Neural progenitor cell (in vitro differentiated cells): ENCODE measurements around the gene NCKAP5. TPM values are rescaled to one million over a fixed set of nuclear protein-coding genes. Genes with fewer than 3 reads are reported as not detected.

ENCODE experiments used
- DNase-seq: peaks from one replicate; pipeline ENCODE4 v3.0.0-alpha.2; 2016; ENCODE audit warnings: low spot score
- H2AFZ ChIP-seq: fragments of 200-600 bp; sonication (generic); replicated peaks from 2 replicates; pipeline ENCODE4 v1.6.1; 2016; ENCODE audit warnings: antibody characterized with exemption
- H3F3A ChIP-seq: fragments of 200-600 bp; sonication (generic); 2 replicates; pipeline ENCODE4 v1.6.1; 2016; ENCODE audit warnings: antibody characterized with exemption, low read depth
- H3K27ac ChIP-seq: fragments of 200-600 bp; sonication (generic); 2 replicates; pipeline ENCODE4 v1.5.1; 2016; ENCODE audit warnings: mild to moderate bottlenecking
- H3K27me3 ChIP-seq: fragments of 200-600 bp; sonication (generic); 2 replicates; pipeline ENCODE4 v1.6.1; 2016; ENCODE audit warnings: mild to moderate bottlenecking, moderate library complexity
- H3K36me3 ChIP-seq: fragments of 200-600 bp; sonication (generic); 2 replicates; pipeline ENCODE4 v1.5.1; 2016
- H3K4me1 ChIP-seq: fragments of 200-600 bp; sonication (generic); 2 replicates; pipeline ENCODE4 v1.6.1; 2016; ENCODE audit warnings: mixed run types
- H3K4me2 ChIP-seq: fragments of 200-600 bp; sonication (generic); 2 replicates; pipeline ENCODE4 v1.6.1; 2016
- H3K4me3 ChIP-seq: fragments of 200-600 bp; sonication (generic); 2 replicates; pipeline ENCODE4 v1.5.1; 2016
- H3K79me2 ChIP-seq: fragments of 200-600 bp; sonication (generic); 2 replicates; pipeline ENCODE4 v1.6.1; 2016; ENCODE audit warnings: low read depth
- H3K9ac ChIP-seq: fragments of 200-600 bp; sonication (generic); 2 replicates; pipeline ENCODE4 v1.6.1; 2016
- H3K9me3 ChIP-seq: fragments of 200-600 bp; sonication (generic); 2 replicates; pipeline ENCODE4 v1.5.1; 2016; ENCODE audit warnings: low read depth
- H4K20me1 ChIP-seq: fragments of 200-600 bp; sonication (generic); 2 replicates; pipeline ENCODE4 v1.6.1; 2016; ENCODE audit warnings: low read depth
- H3K27ac Mint-ChIP-seq: 3 replicates; pipeline ENCODE4 v1.8.0; 2021; ENCODE audit warnings: mixed read lengths
- H3K27me3 Mint-ChIP-seq: 2 replicates; pipeline ENCODE4 v1.8.0; 2022; ENCODE audit warnings: low read depth, mild to moderate bottlenecking, inconsistent platforms, moderate library complexity, mixed read lengths; ENCODE audit not compliant: insufficient read depth
- H3K36me3 Mint-ChIP-seq: 3 replicates; pipeline ENCODE4 v1.8.0; 2021; ENCODE audit warnings: mixed read lengths
- H3K4me1 Mint-ChIP-seq: 3 replicates; pipeline ENCODE4 v1.8.0; 2021; ENCODE audit warnings: mixed read lengths
- H3K4me3 Mint-ChIP-seq: 3 replicates; pipeline ENCODE4 v1.8.0; 2021; ENCODE audit warnings: mild to moderate bottlenecking, moderate library complexity, mixed read lengths
- H3K9me3 Mint-ChIP-seq: 3 replicates; pipeline ENCODE4 v1.8.0; 2020; ENCODE audit warnings: mixed read lengths
- CTCF ChIP-seq: fragments of 200-600 bp; sonication (generic); IDR thresholded peaks from 2 replicates; pipeline ENCODE4 v1.5.1; 2017; ENCODE audit warnings: antibody characterized with exemption, mild to moderate bottlenecking
- EZH2 ChIP-seq: fragments of 200-600 bp; sonication (generic); IDR thresholded peaks from 2 replicates; pipeline ENCODE4 v1.6.1; 2017; ENCODE audit warnings: antibody characterized with exemption, mild to moderate bottlenecking, moderate library complexity
- EZH2phosphoT487 ChIP-seq: fragments of 200-600 bp; sonication (generic); IDR thresholded peaks from 2 replicates; pipeline ENCODE4 v1.6.1; 2017; ENCODE audit warnings: antibody characterized with exemption
- total RNA-seq: library from RNA; depleted of rRNA; stranded (reverse); fragments of >200 nt; gene quantifications from 2 replicates; pipeline ENCODE4 v1.2.3, GENCODE V29; 2015; ENCODE audit warnings: low replicate concordance

NCKAP5 gene
- total RNA-seq, 1 donor from 2014 or later = 0.47 TPM

GRCh38 chr2:133412694-133413093 lies 155.6 kb downstream of the NCKAP5 start:
- TF ChIP-seq CTCF = no peak
- no peak for TF ChIP-seq EZH2phosphoT487
- TF ChIP-seq EZH2 = no peak
- peaks cover 2% of the 10 kb centered on the region for H3K36me3 Mint-ChIP-seq
- H3K4me1 Mint-ChIP-seq = peaks cover 52% of the 10 kb centered on the region

GRCh38 chr2:133411857-133412256 lies 156.4 kb downstream of the NCKAP5 start:
- peak overlapping the region; percentile 47 for H3K27ac Mint-ChIP-seq
- DNase-seq = peak; percentile 53
- Histone ChIP-seq H3F3A (peaks cover 6% of the 10 kb centered on the region), H2AFZ (peak overlapping the region; percentile 27), H3K4me2 (peak overlapping the region; percentile 20), H3K36me3 (no peaks in the 10 kb centered on the region), H3K79me2 (no peaks in the 10 kb centered on the region), H3K27me3 (no peaks in the 10 kb centered on the region), H3K9me3 (no peaks in the 10 kb centered on the region), H4K20me1 (no peaks in the 10 kb centered on the region), H3K27ac (no peak overlapping the region), H3K4me3 (no peak overlapping the region), H3K4me1 (peaks cover 21% of the 10 kb centered on the region), H3K9ac (no peak overlapping the region)
- no peaks in the 10 kb centered on the region for H3K9me3 Mint-ChIP-seq
- H3K4me3 Mint-ChIP-seq = no peak overlapping the region
- H3K4me1 Mint-ChIP-seq = peaks cover 47% of the 10 kb centered on the region
- TF ChIP-seq CTCF = peak; percentile 48
- TF ChIP-seq EZH2 = no peak
- no peak for TF ChIP-seq EZH2phosphoT487
- no peaks in the 10 kb centered on the region for H3K27me3 Mint-ChIP-seq
- H3K36me3 Mint-ChIP-seq = peaks cover 2% of the 10 kb centered on the region

More at GRCh38 chr2:133412694-133413093, 155.6 kb downstream of the NCKAP5 start:
- H3K36me3 ChIP-seq = no peaks in the 10 kb centered on the region
- Mint-ChIP-seq H3K27me3 (no peaks in the 10 kb centered on the region), H3K27ac (no peak overlapping the region), H3K4me3 (no peak overlapping the region), H3K9me3 (no peaks in the 10 kb centered on the region)
- H2AFZ ChIP-seq = no peak overlapping the region
- peaks cover 30% of the 10 kb centered on the region for H3K4me1 ChIP-seq
- H3K4me2 ChIP-seq = no peak overlapping the region
- no peak overlapping the region for H3K9ac ChIP-seq
- H3K9me3 ChIP-seq = no peaks in the 10 kb centered on the region
- no peak for DNase-seq
- no peaks in the 10 kb centered on the region for H3K27me3 ChIP-seq
- H3F3A ChIP-seq = peaks cover 11% of the 10 kb centered on the region
- no peak overlapping the region for H3K27ac ChIP-seq
- no peaks in the 10 kb centered on the region for H3K79me2 ChIP-seq
- H3K4me3 ChIP-seq = no peak overlapping the region
- peaks cover 3% of the 10 kb centered on the region for H4K20me1 ChIP-seq

GRCh38 chr2:133411101-133411500 lies 157.2 kb downstream of the NCKAP5 start:
- H3K9me3 ChIP-seq = no peaks in the 10 kb centered on the region
- no peaks in the 10 kb centered on the region for H4K20me1 ChIP-seq
- no peak overlapping the region for H3K4me3 ChIP-seq
- peaks cover 14% of the 10 kb centered on the region for H3K4me1 ChIP-seq
- TF ChIP-seq CTCF = no peak
- no peak overlapping the region for H3K4me3 Mint-ChIP-seq
- H3F3A ChIP-seq = no peaks in the 10 kb centered on the region
- no peaks in the 10 kb centered on the region for H3K9me3 Mint-ChIP-seq
- DNase-seq = no peak
- H2AFZ ChIP-seq = peak overlapping the region; percentile 27
- no peak overlapping the region for H3K27ac ChIP-seq
- no peaks in the 10 kb centered on the region for H3K27me3 ChIP-seq
- H3K4me1 Mint-ChIP-seq = peaks cover 47% of the 10 kb centered on the region
- no peak overlapping the region for H3K4me2 ChIP-seq
- no peak overlapping the region for H3K27ac Mint-ChIP-seq
- H3K27me3 Mint-ChIP-seq = no peaks in the 10 kb centered on the region
- no peaks in the 10 kb centered on the region for H3K79me2 ChIP-seq
- H3K36me3 ChIP-seq = no peaks in the 10 kb centered on the region
- no peak overlapping the region for H3K9ac ChIP-seq
- H3K36me3 Mint-ChIP-seq = peaks cover 2% of the 10 kb centered on the region
